Thyroid gland (tissue), 4 donors: ENCODE data around the gene LAPTM4A.

Experiments
- CTCF ChIP-seq, 6 experiments: fragments of 200-600 bp in 3 of 6; fragments of 450-650 bp in 3 of 6; sonication (generic) in 3 of 6; IDR thresholded peaks; one replicate each; pipeline ENCODE4 v1.5.1; 2016 to 2019; ENCODE audit warnings: antibody characterized with exemption in 6 of 6, mild to moderate bottlenecking in 2 of 6, inconsistent platforms in 1 of 6, moderate library complexity in 1 of 6
- POLR2A ChIP-seq, 2 donors: fragments of 450-650 bp; IDR thresholded peaks; one replicate each; pipeline ENCODE4 v1.6.1; 2017; ENCODE audit warnings: antibody characterized with exemption in 2 of 2, mild to moderate bottlenecking in 2 of 2, moderate library complexity in 1 of 2

- TF ChIP-seq CTCF (IDR thresholded peaks at IDR 0.05): no peak
- TF ChIP-seq POLR2A (IDR thresholded peaks at IDR 0.05): no peak
These were observed 2.7 kb upstream of the LAPTM4A start for GRCh38 chr2:20054119-20054518.
